AG10803 (cell line): ENCODE data around the gene MED19.

ENCODE experiments used
- DNase-seq: peaks from one replicate; pipeline ENCODE4 v3.0.0; 2010; ENCODE audit warnings: low read depth
- H3K4me3 ChIP-seq: 2 replicates; pipeline ENCODE4 v1.5.1; 2011; ENCODE audit warnings: mild to moderate bottlenecking, low read length, control low read depth
- TF ChIP-seq, protein P1 (sequence below): conservative IDR thresholded peaks from 2 replicates; pipeline ENCODE4 v1.5.1; 2011; ENCODE audit warnings: mild to moderate bottlenecking, low read length, control low read depth, inconsistent platforms

MED19 gene

DNA sequence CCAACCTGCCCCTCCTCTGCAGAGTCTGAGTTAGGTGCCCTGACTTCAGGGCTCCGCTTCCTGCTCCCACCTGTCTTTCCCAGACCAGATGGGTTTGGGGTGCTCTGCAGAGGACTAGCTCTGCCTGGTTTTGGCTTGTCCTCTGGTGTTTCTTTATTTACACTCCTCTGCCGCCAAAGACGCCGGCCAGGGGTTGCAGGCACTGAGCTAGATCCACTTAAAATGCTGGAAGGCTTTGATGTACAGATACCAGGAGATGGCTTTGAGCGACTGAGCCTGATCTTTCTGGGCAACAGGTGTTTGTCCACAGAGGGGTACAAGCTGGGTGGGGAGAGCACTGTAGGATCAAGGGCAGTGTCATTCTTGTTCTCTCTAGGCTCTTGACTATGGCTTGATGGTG lies 33.2 kb upstream of the MED19 start:
- no peak for DNase-seq
- TF ChIP-seq, protein P1, sequence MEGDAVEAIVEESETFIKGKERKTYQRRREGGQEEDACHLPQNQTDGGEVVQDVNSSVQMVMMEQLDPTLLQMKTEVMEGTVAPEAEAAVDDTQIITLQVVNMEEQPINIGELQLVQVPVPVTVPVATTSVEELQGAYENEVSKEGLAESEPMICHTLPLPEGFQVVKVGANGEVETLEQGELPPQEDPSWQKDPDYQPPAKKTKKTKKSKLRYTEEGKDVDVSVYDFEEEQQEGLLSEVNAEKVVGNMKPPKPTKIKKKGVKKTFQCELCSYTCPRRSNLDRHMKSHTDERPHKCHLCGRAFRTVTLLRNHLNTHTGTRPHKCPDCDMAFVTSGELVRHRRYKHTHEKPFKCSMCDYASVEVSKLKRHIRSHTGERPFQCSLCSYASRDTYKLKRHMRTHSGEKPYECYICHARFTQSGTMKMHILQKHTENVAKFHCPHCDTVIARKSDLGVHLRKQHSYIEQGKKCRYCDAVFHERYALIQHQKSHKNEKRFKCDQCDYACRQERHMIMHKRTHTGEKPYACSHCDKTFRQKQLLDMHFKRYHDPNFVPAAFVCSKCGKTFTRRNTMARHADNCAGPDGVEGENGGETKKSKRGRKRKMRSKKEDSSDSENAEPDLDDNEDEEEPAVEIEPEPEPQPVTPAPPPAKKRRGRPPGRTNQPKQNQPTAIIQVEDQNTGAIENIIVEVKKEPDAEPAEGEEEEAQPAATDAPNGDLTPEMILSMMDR: no peak
- no peak overlapping the region for H3K4me3 ChIP-seq

DNA sequence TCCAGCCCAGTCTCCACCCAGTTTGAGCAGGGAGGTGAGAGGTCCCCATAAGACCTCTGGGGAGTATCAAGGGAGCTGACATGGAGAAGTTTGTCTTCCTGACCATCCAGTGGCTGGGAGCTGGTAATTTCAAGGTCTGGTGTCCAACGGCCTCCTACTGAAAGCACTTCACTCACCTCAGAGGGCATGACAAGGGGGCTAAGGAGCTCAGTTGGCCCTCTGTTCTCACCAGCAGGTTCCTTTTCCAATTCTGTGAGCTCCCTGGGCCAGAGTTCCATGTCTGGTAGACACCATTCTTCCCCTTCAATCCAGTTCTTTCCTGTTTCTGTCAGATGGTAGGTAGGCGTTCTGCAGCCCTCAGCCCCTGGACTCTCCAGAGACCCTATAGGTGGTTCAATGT lies 32.3 kb upstream of the MED19 start:
- TF ChIP-seq, protein P1: no peak
- no peak overlapping the region for H3K4me3 ChIP-seq
- DNase-seq: no peak

DNA sequence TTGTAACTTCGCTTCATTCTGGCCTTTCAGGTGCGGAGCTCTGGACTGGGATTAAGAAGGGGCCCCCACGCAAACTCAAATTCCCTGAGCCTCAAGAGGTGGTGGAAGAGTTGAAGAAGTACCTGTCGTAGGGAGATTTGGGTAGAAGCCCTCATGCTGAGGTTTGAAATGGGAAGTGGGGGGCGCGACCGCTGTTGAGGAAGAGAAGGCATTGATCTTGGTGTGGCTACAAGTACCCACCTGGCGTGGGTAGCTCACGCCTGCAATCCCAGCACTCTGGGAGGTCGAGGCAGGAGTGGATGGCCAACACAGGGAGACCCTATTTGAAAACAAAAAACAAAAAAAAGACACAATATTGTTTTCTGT lies 30.1 kb upstream of the MED19 start:
- TF ChIP-seq, protein P1: no peak
- DNase-seq: no peak
- H3K4me3 ChIP-seq: peak overlapping the region; percentile 97

- TF ChIP-seq, protein P1: no peak
Observed at GRCh38 chr11:57741132-57742086, 29.4 kb upstream of the MED19 start, which contains the start of gene SELENOH. TSS of gene SELENOH (plus strand) at chr11:57741491. CDS start at chr11:57741596, 105 bp downstream.

DNA sequence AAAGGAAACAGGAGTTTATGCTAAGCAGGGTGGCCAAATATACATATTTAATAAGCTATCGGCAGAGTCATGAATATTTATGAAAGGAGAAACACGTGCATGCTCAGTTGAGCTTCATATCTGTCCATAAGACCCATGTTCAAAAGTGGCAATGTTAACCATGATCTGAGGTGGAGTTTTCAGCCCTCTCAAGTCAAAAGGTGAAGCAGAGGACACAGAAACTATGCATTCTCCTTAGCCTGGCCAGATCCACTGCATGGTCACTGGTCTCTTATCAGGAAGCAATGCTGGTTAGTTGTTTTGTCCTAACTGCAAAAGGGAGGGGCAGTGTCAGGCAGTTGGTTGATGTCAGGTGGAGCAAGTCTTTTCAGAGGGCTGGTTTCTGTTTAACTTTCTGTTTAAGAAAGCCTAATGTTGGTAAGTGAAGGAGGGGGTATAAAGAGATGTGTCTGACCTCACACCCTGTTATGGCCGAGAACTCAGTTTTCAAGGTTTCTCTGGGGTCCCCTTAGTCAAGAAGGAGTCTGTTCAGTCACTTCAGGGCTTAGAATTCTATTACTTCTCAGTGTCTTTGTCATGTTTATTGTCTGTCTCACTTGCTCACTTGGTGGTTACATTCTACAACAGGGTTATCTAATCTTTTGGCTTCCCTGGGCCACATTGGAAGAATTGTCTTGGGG lies 23.7 kb upstream of the MED19 start:
- H3K4me3 ChIP-seq: no peak overlapping the region
- no peak for DNase-seq
- TF ChIP-seq, protein P1: no peak

More at GRCh38 chr11:57741132-57742086, 29.4 kb upstream of the MED19 start, which contains the start of gene SELENOH:
- peak within 1 kb of the TSS; percentile 97 for H3K4me3 ChIP-seq
- peak; percentile 97 for DNase-seq

DNA sequence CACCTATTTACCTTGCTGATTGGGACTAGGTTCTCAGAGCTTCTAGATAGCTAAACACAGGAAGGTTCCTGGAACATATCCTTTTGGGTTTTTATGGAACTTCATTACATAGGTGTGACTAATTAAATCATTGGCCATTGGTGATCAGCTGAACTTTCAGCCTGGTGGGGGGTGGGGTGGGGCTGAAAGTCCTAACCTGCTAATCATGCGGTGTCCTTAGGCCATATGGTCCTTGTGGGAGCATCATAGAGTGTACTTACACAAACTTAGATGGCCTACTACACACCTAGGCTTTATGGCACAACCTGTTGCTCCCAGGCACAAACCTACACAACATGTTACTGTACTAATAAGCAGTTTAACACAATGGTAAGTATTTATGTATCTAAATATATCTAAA lies 20.6 kb upstream of the MED19 start:
- TF ChIP-seq, protein P1: no peak
- no peak overlapping the region for H3K4me3 ChIP-seq
- no peak for DNase-seq
